ENCODE data around the gene LRRC8A. TPM values are rescaled to one million over a fixed set of nuclear protein-coding genes. Genes with fewer than 3 reads are reported as not detected.

Gene LRRC8A
- total and polyA plus RNA-seq, 2 of the 8 experiments (the other 6 are each of a cell fraction or from before 2014, with no cell fraction given): 103 to 111 TPM

- TF ChIP-seq, protein P1, sequence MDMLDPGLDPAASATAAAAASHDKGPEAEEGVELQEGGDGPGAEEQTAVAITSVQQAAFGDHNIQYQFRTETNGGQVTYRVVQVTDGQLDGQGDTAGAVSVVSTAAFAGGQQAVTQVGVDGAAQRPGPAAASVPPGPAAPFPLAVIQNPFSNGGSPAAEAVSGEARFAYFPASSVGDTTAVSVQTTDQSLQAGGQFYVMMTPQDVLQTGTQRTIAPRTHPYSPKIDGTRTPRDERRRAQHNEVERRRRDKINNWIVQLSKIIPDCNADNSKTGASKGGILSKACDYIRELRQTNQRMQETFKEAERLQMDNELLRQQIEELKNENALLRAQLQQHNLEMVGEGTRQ (IDR thresholded peaks at IDR 0.05; ENCODE audit: low read length): no peak
- no peak for TF ChIP-seq POU5F1 (IDR thresholded peaks at IDR 0.05; ENCODE audit: low read depth, low read length)
These were observed 59.2 kb downstream of the LRRC8A start (continued) for GRCh38 chr9:128940946-128941755.
